Endothelial cell of umbilical vein (primary cell): ENCODE measurements around the gene PRSS36. TPM values are rescaled to one million over a fixed set of nuclear protein-coding genes. Genes with fewer than 3 reads are reported as not detected.

Experiments used
- BruUV-seq: library from RNA; stranded (reverse); fragments of 400-500 nt; replicated peaks from 2 replicates; lab custom pipeline; 2021; lab: Mats Ljungman, UMichigan
- CTCF ChIA-PET: fragments of 300-600, 350-600 bp; sonication (Branson Sonifier 250); formaldehyde crosslinking; loops from one replicate; lab custom pipeline; 2021; ENCODE audit warnings: antibody characterized with exemption, inconsistent platforms; lab: Charles Lee
- POLR2A ChIA-PET: fragments of 300-600, 350-600 bp; sonication (Branson Sonifier 250); formaldehyde crosslinking; loops from one replicate; lab custom pipeline; 2021; ENCODE audit warnings: antibody characterized with exemption, inconsistent platforms; lab: Charles Lee
- DNase-seq: peaks from one replicate; pipeline ENCODE4 v3.0.0-alpha.2; 2011; ENCODE audit warnings: low read depth, low spot score
- FAIRE-seq: peaks from 2 replicates; lab custom pipeline; 2011; peaks lifted over from hg19 to GRCh38; lab: Jason Lieb, UNC
- H2AFZ ChIP-seq: 2 replicates; pipeline ENCODE4 v1.6.0; 2012; ENCODE audit warnings: low read depth, low read length, control low read depth, inconsistent platforms
- H3K27ac ChIP-seq: 2 replicates; pipeline ENCODE4 v1.5.1; 2011; ENCODE audit warnings: low read depth, mild to moderate bottlenecking, control low read depth, low read length, moderate library complexity; ENCODE audit not compliant: insufficient read depth
- H3K27me3 ChIP-seq, 2 experiments: 2 replicates each; pipeline versions ENCODE4 v1.6.0 to v1.6.1; 2011; ENCODE audit warnings: low read length in 2 of 2, mixed read lengths in 1 of 2; ENCODE audit not compliant: control insufficient read depth in 2 of 2, insufficient read depth in 2 of 2
- H3K36me3 ChIP-seq, 2 experiments: 2 replicates in 1 of 2; 3 replicates in 1 of 2; pipeline ENCODE4 v1.5.1; 2011; ENCODE audit warnings: low read length in 2 of 2, mild to moderate bottlenecking in 1 of 2, moderate library complexity in 1 of 2; ENCODE audit not compliant: control insufficient read depth in 2 of 2, insufficient read depth in 2 of 2; ENCODE audit errors: extremely low read depth in 1 of 2
- H3K4me1 ChIP-seq: 3 replicates; pipeline ENCODE4 v1.5.1; 2011; ENCODE audit warnings: mild to moderate bottlenecking, low read length; ENCODE audit not compliant: control insufficient read depth, insufficient read depth; ENCODE audit errors: extremely low read depth
- H3K4me2 ChIP-seq: 2 replicates; pipeline ENCODE4 v1.6.1; 2011; ENCODE audit warnings: low read length, control low read depth, mixed read lengths; ENCODE audit not compliant: insufficient read depth
- H3K4me3 ChIP-seq, 3 experiments: fragments of 200-600 bp in 1 of 3; sonication (generic), shearing (Covaris generic) in 1 of 3; replicated peaks in 1 of 3; 2 replicates each; pipeline ENCODE4 v1.5.1; 2011 to 2016; ENCODE audit warnings: control low read depth in 3 of 3, low read length in 3 of 3, mild to moderate bottlenecking in 2 of 3, inconsistent platforms in 1 of 3, low read depth in 1 of 3, moderate library complexity in 1 of 3; ENCODE audit not compliant: insufficient read depth in 1 of 3
- H3K79me2 ChIP-seq: 2 replicates; pipeline ENCODE4 v1.6.0; 2012; ENCODE audit warnings: low read length, inconsistent platforms; ENCODE audit not compliant: control insufficient read depth, insufficient read depth
- H3K9ac ChIP-seq: replicated peaks from 2 replicates; pipeline ENCODE3; 2011; ENCODE audit warnings: low read length, control low read depth; ENCODE audit not compliant: insufficient read depth; ENCODE audit errors: extremely low read depth
- H3K9me1 ChIP-seq: replicated peaks from 3 replicates; pipeline ENCODE4 v1.6.0; 2011; ENCODE audit warnings: mild to moderate bottlenecking, low read length; ENCODE audit not compliant: control insufficient read depth, insufficient read depth; ENCODE audit errors: extremely low read depth
- H3K9me3 ChIP-seq: replicated peaks from 2 replicates; pipeline ENCODE4 v1.5.1; 2012; ENCODE audit warnings: low read length, inconsistent platforms; ENCODE audit not compliant: control insufficient read depth, insufficient read depth
- H4K20me1 ChIP-seq: replicated peaks from 2 replicates; pipeline ENCODE3; 2011; ENCODE audit warnings: mild to moderate bottlenecking, low read length; ENCODE audit not compliant: control insufficient read depth, insufficient read depth; ENCODE audit errors: extremely low read depth
- FOS ChIP-seq: IDR thresholded peaks from 2 replicates; pipeline ENCODE4 v1.6.1; 2011; ENCODE audit warnings: mild to moderate bottlenecking, low read length, moderate library complexity, borderline replicate concordance; ENCODE audit not compliant: insufficient read depth
- JUN ChIP-seq: IDR thresholded peaks from 2 replicates; pipeline ENCODE4 v1.6.1; 2011; ENCODE audit warnings: borderline replicate concordance, low read depth; ENCODE audit not compliant: insufficient read length, insufficient read depth
- MYC ChIP-seq: IDR thresholded peaks from one replicate; pipeline ENCODE4 v1.6.1; 2011; ENCODE audit warnings: mild to moderate bottlenecking, low read depth, low read length
- POLR2A ChIP-seq: IDR thresholded peaks from 2 replicates; pipeline ENCODE4 v1.6.1; 2012; ENCODE audit warnings: low read depth, mild to moderate bottlenecking, control low read depth, low read length
- POLR2AphosphoS5 ChIP-seq: IDR thresholded peaks from 2 replicates; pipeline ENCODE4 v1.6.1; 2012; ENCODE audit warnings: low read depth, mild to moderate bottlenecking, control low read depth, low read length, moderate library complexity; ENCODE audit not compliant: insufficient read depth
- dilution Hi-C: fragments of 300-500 bp; cut with MboI; formaldehyde crosslinking; loops from one replicate; pipeline ENCODE4 v1.15.0; 2019; ENCODE audit warnings: low sequenced_read_pairs; ENCODE audit not compliant: extremely low pct_ligation_motif_present
- intact Hi-C: fragments of 100-400 bp; cut with micrococcal nuclease; formaldehyde crosslinking; loops from one replicate; pipeline ENCODE4 v1.10.0; 2022
- polyA plus RNA-seq, 4 experiments: library from polyadenylated mRNA; depleted of rRNA in 3 of 4; stranded (reverse) in 3 of 4; unstranded in 1 of 4; fragments of >200 nt; gene quantifications; 2 replicates each; pipeline versions ENCODE4 v1.2.1 to v1.2.3, GENCODE V29; 2011 to 2012; ENCODE audit warnings: missing spikeins in 1 of 4
- total RNA-seq: library from RNA; stranded (reverse); gene quantifications from 2 replicates; pipeline ENCODE4 v1.2.3, GENCODE V29; 2021
- TF ChIP-seq, protein P1 (sequence below), 2 donors: IDR thresholded peaks; 1 replicate in 1 of 2; 2 replicates in 1 of 2; pipeline ENCODE4 v1.5.1; 2011; ENCODE audit warnings: low read length in 2 of 2, mild to moderate bottlenecking in 2 of 2, moderate library complexity in 2 of 2, control low read depth in 1 of 2, inconsistent platforms in 1 of 2, low read depth in 1 of 2; ENCODE audit not compliant: insufficient read depth in 1 of 2; ENCODE audit errors: extremely low read depth in 1 of 2
- TF ChIP-seq, protein P2 (sequence below): IDR thresholded peaks from 2 replicates; pipeline ENCODE4 v1.6.1; 2011; ENCODE audit not compliant: insufficient read depth, insufficient read length

Gene PRSS36
- total and polyA plus RNA-seq, 2 donors (not counting 3 experiments of a cell fraction or from before 2014, with no cell fraction given) = 0.57 TPM; not detected in 1

- intact Hi-C loops = no loop called here
- Histone ChIP-seq H3K79me2 (peaks cover 65% of the 10 kb centered on the region), H4K20me1 (peaks cover 9% of the 10 kb centered on the region), H3K9ac (no peak overlapping the region), H2AFZ (no peak overlapping the region), H3K4me2 (no peak overlapping the region), H3K4me1 (no peaks in the 10 kb centered on the region), H3K9me3 (no peaks in the 10 kb centered on the region), H3K4me3 (no peak overlapping the region), H3K27ac (no peak overlapping the region), H3K9me1 (no peaks in the 10 kb centered on the region), H3K36me3 (peaks cover 77 to 82% of the 10 kb centered on the region in 2 experiments), H3K27me3 (no peaks in the 10 kb centered on the region)
- BruUV-seq = no TSS peak
- peak; percentile 28 for FAIRE-seq
- DNase-seq = no peak
- POLR2A ChIA-PET = interaction anchor here (1.8 kb wide), 1 partner anchor 9 kb away, joined by 5 read pairs; the partner anchor contains the start of gene FUS
- CTCF ChIA-PET = interaction anchor here (1.8 kb wide), 1 partner anchor 144 kb away, joined by 3 read pairs; no protein-coding TSS in a partner anchor
- TF ChIP-seq, protein P1, sequence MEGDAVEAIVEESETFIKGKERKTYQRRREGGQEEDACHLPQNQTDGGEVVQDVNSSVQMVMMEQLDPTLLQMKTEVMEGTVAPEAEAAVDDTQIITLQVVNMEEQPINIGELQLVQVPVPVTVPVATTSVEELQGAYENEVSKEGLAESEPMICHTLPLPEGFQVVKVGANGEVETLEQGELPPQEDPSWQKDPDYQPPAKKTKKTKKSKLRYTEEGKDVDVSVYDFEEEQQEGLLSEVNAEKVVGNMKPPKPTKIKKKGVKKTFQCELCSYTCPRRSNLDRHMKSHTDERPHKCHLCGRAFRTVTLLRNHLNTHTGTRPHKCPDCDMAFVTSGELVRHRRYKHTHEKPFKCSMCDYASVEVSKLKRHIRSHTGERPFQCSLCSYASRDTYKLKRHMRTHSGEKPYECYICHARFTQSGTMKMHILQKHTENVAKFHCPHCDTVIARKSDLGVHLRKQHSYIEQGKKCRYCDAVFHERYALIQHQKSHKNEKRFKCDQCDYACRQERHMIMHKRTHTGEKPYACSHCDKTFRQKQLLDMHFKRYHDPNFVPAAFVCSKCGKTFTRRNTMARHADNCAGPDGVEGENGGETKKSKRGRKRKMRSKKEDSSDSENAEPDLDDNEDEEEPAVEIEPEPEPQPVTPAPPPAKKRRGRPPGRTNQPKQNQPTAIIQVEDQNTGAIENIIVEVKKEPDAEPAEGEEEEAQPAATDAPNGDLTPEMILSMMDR (IDR thresholded peaks at IDR 0.05; ENCODE audit: extremely low read depth in 1 of 2, insufficient read depth in 1 of 2, low read depth in 1 of 2, low read length in 2 of 2) = no peak
- TF ChIP-seq FOS = no peak
- TF ChIP-seq POLR2AphosphoS5 = no peak
- TF ChIP-seq JUN = no peak
- no peak for TF ChIP-seq MYC
- TF ChIP-seq, protein P2, sequence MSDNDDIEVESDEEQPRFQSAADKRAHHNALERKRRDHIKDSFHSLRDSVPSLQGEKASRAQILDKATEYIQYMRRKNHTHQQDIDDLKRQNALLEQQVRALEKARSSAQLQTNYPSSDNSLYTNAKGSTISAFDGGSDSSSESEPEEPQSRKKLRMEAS = no peak
- no peak for TF ChIP-seq POLR2A
- dilution Hi-C loops = no loop called here
These were observed 39.5 kb upstream of the PRSS36 start for GRCh38 chr16:31189412-31189778.
